Measurements from ENCODE around the gene NQO2. TPM values are rescaled to one million over a fixed set of nuclear protein-coding genes. Genes with fewer than 3 reads are reported as not detected.

Gene NQO2
- total RNA-seq, 1 experiment from 2014 or later = 105 TPM

DNA sequence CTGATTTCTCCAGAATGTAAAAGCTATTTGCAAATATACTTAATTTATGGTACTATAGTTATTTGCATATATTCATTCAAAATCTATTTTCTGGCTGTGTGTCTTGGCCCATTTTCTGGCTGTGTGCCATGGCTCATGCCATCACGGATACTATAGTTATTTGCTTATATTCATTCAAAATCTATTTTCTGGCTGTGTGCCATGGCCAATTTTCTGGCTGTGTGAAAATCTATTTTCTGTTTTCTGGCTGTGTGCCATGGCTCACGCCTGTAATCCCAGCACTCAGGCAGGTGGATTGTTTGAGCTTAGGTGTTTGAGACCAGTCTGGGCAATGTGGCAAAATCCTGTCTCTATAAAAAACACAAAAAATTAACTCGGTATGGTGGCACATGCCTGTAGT, 39.7 kb downstream of the NQO2 start:
- Histone ChIP-seq H4K20me1 (ENCODE audit: control insufficient read depth, insufficient read depth, insufficient read length) (no peaks in the 10 kb centered on the region), H3K9me3 (ENCODE audit: control insufficient read depth, low read depth, low read length) (no peaks in the 10 kb centered on the region), H3K4ac (ENCODE audit: low read depth, low read length) (no peak overlapping the region), H3K4me2 (ENCODE audit: insufficient read depth, insufficient read length, low read length) (no peak overlapping the region), H2BK120ac (ENCODE audit: low read depth, low read length, poor library complexity, severe bottlenecking) (no peak overlapping the region), H3K23ac (ENCODE audit: insufficient read length, low read depth, low read length) (no peak overlapping the region), H3K9ac (ENCODE audit: extremely low read depth, insufficient read length, low read length) (no peak overlapping the region), H3K79me2 (ENCODE audit: insufficient read depth, low read length) (no peaks in the 10 kb centered on the region), H4K8ac (replicated peaks; ENCODE audit: insufficient read length, low read depth, low read length) (no peak overlapping the region), H2BK15ac (ENCODE audit: low read depth, low read length) (no peak overlapping the region), H3T11ph (ENCODE audit: low read length) (no peak overlapping the region), H2AK5ac (ENCODE audit: insufficient read length, low read length) (no peak overlapping the region), H3K23me2 (ENCODE audit: insufficient read length, low read depth, low read length, poor library complexity, severe bottlenecking) (peaks cover 2% of the 10 kb centered on the region), H2BK12ac (ENCODE audit: insufficient read length, low read depth, low read length) (no peak overlapping the region), H2BK20ac (ENCODE audit: low read depth, low read length, poor library complexity, severe bottlenecking) (no peak overlapping the region), H3K4me1 (ENCODE audit: insufficient read depth, low read length) (no peaks in the 10 kb centered on the region; the same call in 1 of the 2 replicates), H3K79me1 (ENCODE audit: insufficient read depth, low read depth, low read length, poor library complexity, severe bottlenecking) (no peaks in the 10 kb centered on the region), H3K18ac (ENCODE audit: insufficient read length, low read depth, low read length) (no peak overlapping the region), H3K14ac (ENCODE audit: insufficient read depth, low read length) (no peak overlapping the region), H4K5ac (ENCODE audit: insufficient read length, low read depth, low read length) (no peak overlapping the region), H3K27ac (ENCODE audit: insufficient read length, low read depth, low read length) (no peak overlapping the region), H2BK5ac (ENCODE audit: insufficient read length, low read length) (no peak overlapping the region), H3K27me3 (ENCODE audit: insufficient read depth, low read length) (no peaks in the 10 kb centered on the region), H4K91ac (ENCODE audit: insufficient read length, low read depth, low read length) (no peak overlapping the region), H3K56ac (ENCODE audit: insufficient read length, low read depth, low read length) (no peak overlapping the region), H2AFZ (ENCODE audit: low read length) (no peak overlapping the region)
- no CpG with 5 or more reads among the region's 3 CpGs for WGBS (ENCODE audit: extremely low coverage, insufficient read length, low lambda C conversion rate)
- peaks cover 12 to 22% of the 10 kb centered on the region in 2 experiments for H3K4me1 Mint-ChIP-seq
- peaks cover 0 to 5% (median 0%) of the 10 kb centered on the region in 3 experiments; a peak in 3 of 7 replicates for H3K36me3 Mint-ChIP-seq (ENCODE audit: insufficient read depth in 1 of 3, low read depth in 3 of 3)
- no peak overlapping the region; a peak in 1 of 7 replicates for H3K27ac Mint-ChIP-seq
- H3K4me3 Mint-ChIP-seq = no peak overlapping the region
- TF ChIP-seq, protein P1, sequence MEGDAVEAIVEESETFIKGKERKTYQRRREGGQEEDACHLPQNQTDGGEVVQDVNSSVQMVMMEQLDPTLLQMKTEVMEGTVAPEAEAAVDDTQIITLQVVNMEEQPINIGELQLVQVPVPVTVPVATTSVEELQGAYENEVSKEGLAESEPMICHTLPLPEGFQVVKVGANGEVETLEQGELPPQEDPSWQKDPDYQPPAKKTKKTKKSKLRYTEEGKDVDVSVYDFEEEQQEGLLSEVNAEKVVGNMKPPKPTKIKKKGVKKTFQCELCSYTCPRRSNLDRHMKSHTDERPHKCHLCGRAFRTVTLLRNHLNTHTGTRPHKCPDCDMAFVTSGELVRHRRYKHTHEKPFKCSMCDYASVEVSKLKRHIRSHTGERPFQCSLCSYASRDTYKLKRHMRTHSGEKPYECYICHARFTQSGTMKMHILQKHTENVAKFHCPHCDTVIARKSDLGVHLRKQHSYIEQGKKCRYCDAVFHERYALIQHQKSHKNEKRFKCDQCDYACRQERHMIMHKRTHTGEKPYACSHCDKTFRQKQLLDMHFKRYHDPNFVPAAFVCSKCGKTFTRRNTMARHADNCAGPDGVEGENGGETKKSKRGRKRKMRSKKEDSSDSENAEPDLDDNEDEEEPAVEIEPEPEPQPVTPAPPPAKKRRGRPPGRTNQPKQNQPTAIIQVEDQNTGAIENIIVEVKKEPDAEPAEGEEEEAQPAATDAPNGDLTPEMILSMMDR (conservative IDR thresholded peaks at IDR 0.05) = no peak
- peaks cover 6% of the 10 kb centered on the region; the same call in 1 of the 2 replicates for H3K27me3 Mint-ChIP-seq (ENCODE audit: low read depth)
- H3K9me3 Mint-ChIP-seq = peaks cover 6 to 7% of the 10 kb centered on the region in 2 experiments; a peak in 3 of 5 replicates
- DNase-seq = no peak

Data from H9 (cell line).